ENCODE measurements around the gene RABGAP1L.

Gene RABGAP1L

GRCh38 chr1:174871886-174872285 lies 712.6 kb downstream of the RABGAP1L start:
- TF ChIP-seq, protein P1, sequence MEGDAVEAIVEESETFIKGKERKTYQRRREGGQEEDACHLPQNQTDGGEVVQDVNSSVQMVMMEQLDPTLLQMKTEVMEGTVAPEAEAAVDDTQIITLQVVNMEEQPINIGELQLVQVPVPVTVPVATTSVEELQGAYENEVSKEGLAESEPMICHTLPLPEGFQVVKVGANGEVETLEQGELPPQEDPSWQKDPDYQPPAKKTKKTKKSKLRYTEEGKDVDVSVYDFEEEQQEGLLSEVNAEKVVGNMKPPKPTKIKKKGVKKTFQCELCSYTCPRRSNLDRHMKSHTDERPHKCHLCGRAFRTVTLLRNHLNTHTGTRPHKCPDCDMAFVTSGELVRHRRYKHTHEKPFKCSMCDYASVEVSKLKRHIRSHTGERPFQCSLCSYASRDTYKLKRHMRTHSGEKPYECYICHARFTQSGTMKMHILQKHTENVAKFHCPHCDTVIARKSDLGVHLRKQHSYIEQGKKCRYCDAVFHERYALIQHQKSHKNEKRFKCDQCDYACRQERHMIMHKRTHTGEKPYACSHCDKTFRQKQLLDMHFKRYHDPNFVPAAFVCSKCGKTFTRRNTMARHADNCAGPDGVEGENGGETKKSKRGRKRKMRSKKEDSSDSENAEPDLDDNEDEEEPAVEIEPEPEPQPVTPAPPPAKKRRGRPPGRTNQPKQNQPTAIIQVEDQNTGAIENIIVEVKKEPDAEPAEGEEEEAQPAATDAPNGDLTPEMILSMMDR (conservative IDR thresholded peaks at IDR 0.05; ENCODE audit: low read depth, low read length): no peak
- no peak for DNase-seq (ENCODE audit: low read depth)

GRCh38 chr1:174872615-174873058 lies 713.3 kb downstream of the RABGAP1L start:
- no peak for DNase-seq (ENCODE audit: low read depth)
- TF ChIP-seq, protein P1 (conservative IDR thresholded peaks at IDR 0.05; ENCODE audit: low read depth, low read length): no peak
- H3K4me3 ChIP-seq (ENCODE audit: low read length): no peak overlapping the region

More at GRCh38 chr1:174871886-174872285, 712.6 kb downstream of the RABGAP1L start:
- H3K4me3 ChIP-seq (ENCODE audit: low read length): no peak overlapping the region

DNA sequence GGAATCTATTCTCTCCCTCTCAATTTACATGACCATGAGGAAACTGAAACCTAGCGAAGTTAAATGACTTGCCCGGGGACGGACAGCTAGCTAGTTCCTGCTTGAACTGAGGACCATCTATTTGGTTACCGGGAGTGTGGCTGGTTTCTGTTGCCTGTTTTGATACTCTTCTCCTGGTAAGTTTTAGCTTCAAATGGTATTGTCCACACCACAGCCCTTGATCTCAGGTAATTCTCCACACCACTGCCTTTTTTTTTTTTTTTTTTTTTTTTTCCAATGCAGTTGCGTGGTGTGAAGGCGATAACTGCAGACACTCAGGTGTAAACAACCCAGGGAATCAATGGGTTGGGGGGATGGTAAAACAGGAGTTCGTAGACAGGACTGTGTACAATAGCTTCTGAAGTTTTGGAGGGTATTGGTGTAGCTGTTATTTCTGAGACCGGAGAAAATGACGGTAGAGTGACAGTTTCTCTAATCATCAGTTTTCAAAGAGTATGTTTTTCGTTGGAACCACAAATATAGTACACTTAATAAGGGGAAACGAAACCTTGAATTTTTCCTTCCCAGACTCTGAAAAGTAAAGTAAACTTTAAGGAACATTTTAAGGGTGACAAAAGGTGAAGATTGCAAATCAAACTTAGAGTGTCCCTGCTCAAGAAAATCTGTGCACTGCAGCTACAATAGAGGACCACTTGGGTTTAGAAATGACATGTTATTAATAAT lies 715.2 kb downstream of the RABGAP1L start:
- TF ChIP-seq, protein P1 (conservative IDR thresholded peaks at IDR 0.05; ENCODE audit: low read depth, low read length): no peak
- DNase-seq (ENCODE audit: low read depth): no peak
- no peak overlapping the region for H3K4me3 ChIP-seq (ENCODE audit: low read length)

- H3K4me3 ChIP-seq (ENCODE audit: low read length): no peak overlapping the region
- no peak for DNase-seq (ENCODE audit: low read depth)
These were observed 716.0 kb downstream of the RABGAP1L start for GRCh38 chr1:174875306-174875705.

GRCh38 chr1:174877208-174877673 lies 717.9 kb downstream of the RABGAP1L start:
- H3K4me3 ChIP-seq (ENCODE audit: low read length): no peak overlapping the region
- DNase-seq (ENCODE audit: low read depth): no peak
- TF ChIP-seq, protein P1 (conservative IDR thresholded peaks at IDR 0.05; ENCODE audit: low read depth, low read length): no peak

More at GRCh38 chr1:174875306-174875705, 716.0 kb downstream of the RABGAP1L start:
- TF ChIP-seq, protein P1 (conservative IDR thresholded peaks at IDR 0.05; ENCODE audit: low read depth, low read length): no peak

GRCh38 chr1:174880171-174880570 lies 720.9 kb downstream of the RABGAP1L start:
- no peak for DNase-seq (ENCODE audit: low read depth)
- TF ChIP-seq, protein P1 (conservative IDR thresholded peaks at IDR 0.05; ENCODE audit: low read depth, low read length): no peak
- H3K4me3 ChIP-seq (ENCODE audit: low read length): no peak overlapping the region

DNA sequence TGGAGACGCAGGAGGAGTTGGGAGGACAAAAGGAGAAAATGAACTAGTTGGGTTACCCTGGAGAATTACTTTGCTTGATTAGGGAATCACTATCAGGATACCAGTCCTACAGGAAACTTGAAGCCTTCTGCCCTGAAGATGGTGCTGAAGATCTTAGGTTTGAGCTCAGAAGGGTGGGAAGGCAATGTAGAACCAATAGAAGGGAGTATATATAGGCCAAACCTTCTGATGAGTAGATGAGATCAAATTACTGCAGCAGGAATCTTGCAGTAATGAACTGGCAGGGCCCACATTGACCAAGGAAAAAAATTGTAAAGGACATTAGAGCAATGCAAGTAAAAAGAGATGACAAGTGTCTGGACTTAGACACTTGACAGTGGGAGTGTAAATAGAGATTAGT lies 724.1 kb downstream of the RABGAP1L start:
- no peak for DNase-seq (ENCODE audit: low read depth)
- TF ChIP-seq, protein P1 (conservative IDR thresholded peaks at IDR 0.05; ENCODE audit: low read depth, low read length): no peak
- no peak overlapping the region for H3K4me3 ChIP-seq (ENCODE audit: low read length)

Measured in retinal pigment epithelial cell (primary cell).